ENCODE measurements around the gene ARID1B. TPM values are rescaled to one million over a fixed set of nuclear protein-coding genes. Genes with fewer than 3 reads are reported as not detected.

The ARID1B gene
- total RNA-seq, 1 donor from 2014 or later, result 66.3 TPM

GRCh38 chr6:156778454-156779205 is 1.5 kb downstream of the ARID1B start:
- H3K4me1 Mint-ChIP-seq (ENCODE audit: low read depth), result peaks cover 46% of the 10 kb centered on the region
- intact Hi-C loops (cut with micrococcal nuclease), result loop anchor here (1.0 to 10.0 kb wide), 3 partner anchors 79 to 494 kb away; no protein-coding TSS in a partner anchor
- no peaks in the 10 kb centered on the region for H3K9me3 Mint-ChIP-seq
- peak; percentile 50 for DNase-seq (ENCODE audit: low spot score)
- H3K27ac Mint-ChIP-seq, result peak overlapping the region; percentile 75
- H3K36me3 Mint-ChIP-seq (ENCODE audit: low read depth), result peaks cover 3% of the 10 kb centered on the region
- peak overlapping the region; percentile 77 for H3K4me3 Mint-ChIP-seq (ENCODE audit: low read depth)
- no peaks in the 10 kb centered on the region for H3K27me3 Mint-ChIP-seq (ENCODE audit: low read depth)

DNA sequence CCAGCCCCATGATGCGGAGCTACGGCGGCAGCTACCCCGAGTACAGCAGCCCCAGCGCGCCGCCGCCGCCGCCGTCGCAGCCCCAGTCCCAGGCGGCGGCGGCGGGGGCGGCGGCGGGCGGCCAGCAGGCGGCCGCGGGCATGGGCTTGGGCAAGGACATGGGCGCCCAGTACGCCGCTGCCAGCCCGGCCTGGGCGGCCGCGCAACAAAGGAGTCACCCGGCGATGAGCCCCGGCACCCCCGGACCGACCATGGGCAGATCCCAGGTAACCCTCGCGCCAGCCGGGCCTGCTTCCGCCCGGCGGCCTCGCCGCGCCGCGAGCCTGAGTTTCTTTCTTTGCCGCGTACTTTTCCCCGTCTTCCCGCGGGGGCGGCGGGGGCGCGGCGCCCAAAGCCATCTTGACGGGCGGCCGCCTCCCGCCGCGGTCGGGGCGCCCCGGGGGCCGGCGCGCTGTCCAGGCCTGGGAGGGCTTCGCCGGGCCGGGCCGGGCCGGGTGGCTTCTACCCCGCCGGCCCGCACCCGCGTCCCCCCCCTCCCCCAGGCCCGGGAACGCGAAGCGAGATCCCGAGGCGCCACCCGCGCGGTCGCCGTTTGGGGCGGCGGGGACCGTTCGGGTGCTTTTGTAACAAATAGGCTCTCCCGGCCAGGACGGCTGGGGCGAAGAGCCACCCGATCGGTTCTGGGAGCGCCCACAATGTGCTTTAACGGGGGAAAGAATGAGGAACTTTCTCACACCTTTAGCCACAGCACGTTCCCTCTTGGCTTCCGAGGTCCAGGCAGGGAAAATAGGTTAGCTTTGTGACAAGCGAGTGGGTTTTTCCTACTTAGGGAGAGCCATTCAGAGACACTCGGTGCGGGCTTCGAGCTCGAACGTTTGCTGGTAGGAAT is 2.3 kb downstream of the ARID1B start:
- Mint-ChIP-seq H3K4me1 (ENCODE audit: low read depth) (peaks cover 48% of the 10 kb centered on the region), H3K36me3 (ENCODE audit: low read depth) (peaks cover 6% of the 10 kb centered on the region), H3K27ac (peak overlapping the region; percentile 85), H3K4me3 (ENCODE audit: low read depth) (peak overlapping the region; percentile 80), H3K9me3 (no peaks in the 10 kb centered on the region), H3K27me3 (ENCODE audit: low read depth) (no peaks in the 10 kb centered on the region)
- intact Hi-C loops (cut with micrococcal nuclease), result loop anchor here (1.0 to 10.0 kb wide), 9 partner anchors 78 to 1365 kb away; no protein-coding TSS in a partner anchor
- peak; percentile 51 for DNase-seq (ENCODE audit: low spot score)

- H3K27me3 Mint-ChIP-seq (ENCODE audit: low read depth), result no peaks in the 10 kb centered on the region
- peaks cover 10% of the 10 kb centered on the region for H3K36me3 Mint-ChIP-seq (ENCODE audit: low read depth)
- peak; percentile 53 for DNase-seq (ENCODE audit: low spot score)
- intact Hi-C loops (cut with micrococcal nuclease), result loop anchor here (1.0 to 10.0 kb wide), 6 partner anchors 153 to 1365 kb away; no protein-coding TSS in a partner anchor
- H3K9me3 Mint-ChIP-seq, result no peaks in the 10 kb centered on the region
- peak overlapping the region; percentile 85 for H3K27ac Mint-ChIP-seq
- H3K4me3 Mint-ChIP-seq (ENCODE audit: low read depth), result peak overlapping the region; percentile 80
- peaks cover 44% of the 10 kb centered on the region for H3K4me1 Mint-ChIP-seq (ENCODE audit: low read depth)
Observed at GRCh38 chr6:156780102-156780641, 3.0 kb downstream of the ARID1B start.

DNA sequence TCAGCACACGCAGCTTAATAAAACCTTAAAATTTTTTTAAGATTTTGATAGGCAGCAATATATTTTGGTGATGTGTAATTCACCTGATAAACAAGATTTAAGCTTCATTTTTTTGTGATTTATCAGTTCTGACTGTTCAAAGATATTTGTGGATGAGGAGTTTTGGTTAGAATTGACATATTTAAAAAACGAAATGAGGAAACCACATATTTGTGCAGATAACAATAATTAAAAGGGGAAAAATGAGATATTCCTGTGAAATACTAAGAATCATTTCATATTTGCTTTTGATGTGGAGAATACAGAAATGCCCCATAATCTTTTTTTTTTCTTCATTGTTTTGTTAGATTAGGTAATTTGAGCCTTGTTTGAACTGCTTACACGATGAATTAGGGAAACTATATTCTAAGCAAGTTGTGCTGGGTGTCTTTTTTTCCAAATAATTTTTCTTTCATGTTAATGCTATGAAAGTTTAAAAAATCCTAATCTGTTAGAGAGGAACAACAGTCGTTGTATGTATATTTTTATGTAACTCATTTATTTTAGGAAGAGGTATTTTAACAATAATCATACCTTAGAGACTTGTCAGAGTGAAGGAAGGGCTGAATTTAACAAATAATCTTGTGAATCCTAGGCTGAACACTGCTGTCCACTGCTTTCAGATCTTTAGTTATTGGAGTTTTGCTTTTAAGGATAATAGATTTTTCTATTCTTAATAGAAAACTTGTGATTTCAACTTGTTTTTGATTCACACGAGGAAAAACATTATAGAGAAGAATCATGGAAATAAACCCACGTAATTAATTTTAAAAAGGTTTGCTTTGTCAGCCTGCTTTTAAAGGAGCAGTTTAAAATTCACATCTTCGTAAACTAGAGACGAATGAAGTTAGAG is 4.0 kb downstream of the ARID1B start:
- Mint-ChIP-seq H3K36me3 (ENCODE audit: low read depth) (peaks cover 19% of the 10 kb centered on the region), H3K9me3 (no peaks in the 10 kb centered on the region), H3K27ac (peak overlapping the region; percentile 85), H3K4me3 (ENCODE audit: low read depth) (peak overlapping the region; percentile 80), H3K4me1 (ENCODE audit: low read depth) (peaks cover 44% of the 10 kb centered on the region), H3K27me3 (ENCODE audit: low read depth) (no peaks in the 10 kb centered on the region)
- DNase-seq (ENCODE audit: low spot score), result no peak
- intact Hi-C loops (cut with micrococcal nuclease), result loop anchor here (1.0 to 10.0 kb wide), 6 partner anchors 152 to 1366 kb away; no protein-coding TSS in a partner anchor

GRCh38 chr6:156781861-156782631 is 4.9 kb downstream of the ARID1B start:
- Mint-ChIP-seq H3K27ac (peak overlapping the region; percentile 85), H3K27me3 (ENCODE audit: low read depth) (no peaks in the 10 kb centered on the region), H3K4me3 (ENCODE audit: low read depth) (peak overlapping the region; percentile 80), H3K4me1 (ENCODE audit: low read depth) (peaks cover 44% of the 10 kb centered on the region), H3K36me3 (ENCODE audit: low read depth) (peaks cover 21% of the 10 kb centered on the region), H3K9me3 (no peaks in the 10 kb centered on the region)
- DNase-seq (ENCODE audit: low spot score), result no peak
- intact Hi-C loops (cut with micrococcal nuclease), result loop anchor here (2.0 to 10.0 kb wide), 5 partner anchors 151 to 1367 kb away; no protein-coding TSS in a partner anchor

- Mint-ChIP-seq H3K27ac (peak overlapping the region; percentile 85), H3K4me3 (ENCODE audit: low read depth) (peak overlapping the region; percentile 80), H3K4me1 (ENCODE audit: low read depth) (peaks cover 44% of the 10 kb centered on the region), H3K9me3 (no peaks in the 10 kb centered on the region), H3K36me3 (ENCODE audit: low read depth) (peaks cover 21% of the 10 kb centered on the region), H3K27me3 (ENCODE audit: low read depth) (no peaks in the 10 kb centered on the region)
- no peak for DNase-seq (ENCODE audit: low spot score)
- intact Hi-C loops (cut with micrococcal nuclease), result loop anchor here (5.0 to 10.0 kb wide), 4 partner anchors 174 to 1368 kb away; no protein-coding TSS in a partner anchor
Observed at GRCh38 chr6:156782691-156783320, 5.6 kb downstream of the ARID1B start.

DNA sequence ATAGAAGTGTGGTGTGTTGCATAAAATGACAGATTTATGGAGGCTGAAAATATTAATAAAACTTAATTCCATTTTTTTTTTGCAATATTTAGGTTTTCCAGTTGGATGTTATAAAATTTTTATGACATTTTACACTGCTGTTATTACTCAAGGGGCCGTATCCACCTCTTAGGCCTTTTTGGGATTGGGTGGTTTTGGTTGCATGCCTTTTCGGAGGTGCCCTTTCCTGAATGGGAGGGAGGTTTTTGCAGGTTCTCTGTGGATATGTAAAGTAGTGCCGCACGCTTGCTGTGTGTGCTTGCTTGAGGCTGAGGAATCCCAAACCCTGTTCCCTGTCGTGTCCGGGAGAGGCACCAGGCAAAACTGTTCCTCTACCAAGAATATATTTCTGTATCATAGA is 6.8 kb downstream of the ARID1B start:
- no peaks in the 10 kb centered on the region for H3K9me3 Mint-ChIP-seq
- H3K4me1 Mint-ChIP-seq (ENCODE audit: low read depth), result peaks cover 54% of the 10 kb centered on the region
- H3K27me3 Mint-ChIP-seq (ENCODE audit: low read depth), result no peaks in the 10 kb centered on the region
- H3K36me3 Mint-ChIP-seq (ENCODE audit: low read depth), result peaks cover 21% of the 10 kb centered on the region
- H3K4me3 Mint-ChIP-seq (ENCODE audit: low read depth), result no peak overlapping the region
- no peak overlapping the region for H3K27ac Mint-ChIP-seq
- no peak for DNase-seq (ENCODE audit: low spot score)
- intact Hi-C loops (cut with micrococcal nuclease), result loop anchor here (5.0 to 10.0 kb wide), 4 partner anchors 173 to 1369 kb away; no protein-coding TSS in a partner anchor

DNA sequence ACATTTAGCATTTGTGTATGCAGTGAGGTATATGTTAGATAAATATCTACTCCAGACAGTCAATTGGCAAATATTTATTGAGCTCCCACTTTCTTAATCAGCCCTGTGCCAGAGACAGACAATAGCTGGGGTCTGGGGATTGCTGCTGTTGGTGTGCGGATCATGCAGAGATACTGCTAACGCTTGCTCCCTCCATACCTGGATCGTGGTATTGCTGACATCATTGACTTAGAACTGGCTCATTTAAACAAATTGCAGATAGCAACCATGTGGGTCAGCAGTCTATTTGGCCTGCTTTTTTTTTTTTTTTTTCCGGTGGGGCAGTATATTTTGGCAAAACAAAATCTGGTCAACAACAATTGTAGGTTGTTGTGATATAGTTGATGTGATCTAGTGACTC is 9.5 kb downstream of the ARID1B start:
- no peaks in the 10 kb centered on the region for H3K9me3 Mint-ChIP-seq
- no peak for DNase-seq (ENCODE audit: low spot score)
- no peak overlapping the region for H3K27ac Mint-ChIP-seq
- H3K4me1 Mint-ChIP-seq (ENCODE audit: low read depth), result peaks cover 56% of the 10 kb centered on the region
- peaks cover 25% of the 10 kb centered on the region for H3K36me3 Mint-ChIP-seq (ENCODE audit: low read depth)
- H3K4me3 Mint-ChIP-seq (ENCODE audit: low read depth), result no peak overlapping the region
- no peaks in the 10 kb centered on the region for H3K27me3 Mint-ChIP-seq (ENCODE audit: low read depth)
- intact Hi-C loops (cut with micrococcal nuclease), result loop anchor here (10.0 kb wide), 1 partner anchor 1372 kb away; no protein-coding TSS in a partner anchor

GRCh38 chr6:156787569-156788492 is 10.7 kb downstream of the ARID1B start:
- no peaks in the 10 kb centered on the region for H3K9me3 Mint-ChIP-seq
- H3K36me3 Mint-ChIP-seq (ENCODE audit: low read depth), result peaks cover 25% of the 10 kb centered on the region
- intact Hi-C loops (cut with micrococcal nuclease), result loop anchor here (10.0 kb wide), 1 partner anchor 1373 kb away; no protein-coding TSS in a partner anchor
- H3K27me3 Mint-ChIP-seq (ENCODE audit: low read depth), result no peaks in the 10 kb centered on the region
- H3K27ac Mint-ChIP-seq, result no peak overlapping the region
- H3K4me3 Mint-ChIP-seq (ENCODE audit: low read depth), result no peak overlapping the region
- no peak for DNase-seq (ENCODE audit: low spot score)
- H3K4me1 Mint-ChIP-seq (ENCODE audit: low read depth), result peaks cover 54% of the 10 kb centered on the region

Data from activated T-helper 2 cell treated with anti-CD3 and anti-CD28 coated beads, Interferon-gamma antibody, Interleukin-2, Interleukin-4, amounts not matched to agents 10 μg/mL and 5 μg/mL and 100 μg/mL, durations not matched to agents 14 hours and 24 hours and 36 hours (primary cell).